ENCODE results near the gene TIMM10B. TPM values are rescaled to one million over a fixed set of nuclear protein-coding genes. Genes with fewer than 3 reads are reported as not detected.
A peak's percentile ranks its signal among the peaks of the same experiment; 100 is the strongest.

TIMM10B gene
- total and polyA plus RNA-seq, 9 of the 15 experiments (the other 6 are each of a cell fraction or from before 2014, with no cell fraction given) = 43.2 to 163 (median 57.0) TPM

DNA sequence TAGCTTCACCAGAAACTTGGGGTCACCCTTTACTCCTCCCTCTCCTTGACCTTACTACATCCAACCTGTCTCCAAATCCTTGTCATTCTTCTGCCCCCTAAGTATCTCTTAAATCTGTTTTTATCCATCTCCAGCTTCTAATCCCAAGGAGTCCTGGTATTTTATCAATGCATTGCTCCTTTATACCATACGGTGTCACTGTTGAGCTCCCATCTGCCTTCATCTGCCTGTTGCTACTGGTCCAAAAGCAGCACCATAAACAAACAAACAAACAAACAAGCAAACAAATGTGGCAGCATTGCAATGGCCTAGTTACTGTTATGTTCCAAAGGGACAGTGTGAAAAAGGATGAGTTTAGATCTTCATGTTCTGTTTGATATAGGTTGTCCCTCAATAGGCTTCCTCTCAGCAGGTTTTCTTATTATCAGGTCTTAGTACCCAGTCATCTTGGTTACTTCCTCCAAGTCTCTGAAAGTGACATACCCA lies 50.0 kb downstream of the TIMM10B start:
- Histone ChIP-seq H2AFZ (ENCODE audit: low read depth, low read length) (no peak overlapping the region), H3K4me1 (replicated peaks in 1 of 2; ENCODE audit: control insufficient read depth in 2 of 2, insufficient read depth in 2 of 2, low read length in 2 of 2) (no peaks in the 10 kb centered on the region; a peak in 1 of 5 replicates), H3K79me2 (ENCODE audit: control insufficient read depth, insufficient read depth, low read length) (no peaks in the 10 kb centered on the region), H3K9me1 (ENCODE audit: control insufficient read depth, insufficient read depth, low read length) (no peaks in the 10 kb centered on the region), H3K9ac (ENCODE audit: insufficient read depth in 1 of 2, low read depth in 2 of 2, low read length in 2 of 2) (no peak overlapping the region), H3K4me2 (ENCODE audit: insufficient read depth, low read length) (no peak overlapping the region), H3K27me3 (ENCODE audit: control insufficient read depth in 2 of 2, insufficient read depth in 2 of 2, low read length in 2 of 2) (no peaks in the 10 kb centered on the region), H3K9me3 (replicated peaks; ENCODE audit: control insufficient read depth, insufficient read depth, low read depth, low read length) (no peaks in the 10 kb centered on the region), H3K4me3 (no peak overlapping the region), H3K27ac (ENCODE audit: extremely low read depth, low read depth, low read length) (no peak overlapping the region), H3K36me3 (ENCODE audit: control insufficient read depth, insufficient read depth, low read length) (no peaks in the 10 kb centered on the region; the same call in 2 of the 3 replicates), H4K20me1 (replicated peaks; ENCODE audit: control insufficient read depth, insufficient read depth, low read length) (no peaks in the 10 kb centered on the region)
- ChIA-PET CTCF (ENCODE audit: low intra/inter-chr PET ratio) (interaction anchor here (0.5 to 2.8 kb wide), 7 partner anchors 73 to 175 kb away, joined by 3 to 11 read pairs (median 4); partner anchors contain the start of genes ILK, MRPL17 and RRP8), POLR2A (interaction anchor here (0.7 to 1.5 kb wide), 13 partner anchors 10 to 161 kb away, joined by 3 to 6 read pairs (median 4); partner anchors contain the start of gene TAF10)
- 0% methylated on average over 1 of the region's 1 CpG for WGBS (ENCODE audit: insufficient coverage, low coverage, missing lambda C conversion rate)
- no TSS peak for BruUV-seq (replicated peaks)
- in situ Hi-C loops (cut with MboI) = loop anchor here (5.0 to 10.0 kb wide), 2 partner anchors 76 to 143 kb away; no protein-coding TSS in a partner anchor
- ATAC-seq (peak; percentile 90), DNase-seq (ENCODE audit: extremely low read depth in 1 of 4, low spot score in 3 of 4) (peak; percentile 65 to 69 (median 67)), FAIRE-seq (peak; percentile 86)
- intact Hi-C loops (cut with micrococcal nuclease) = loop anchor here (1.0 to 5.0 kb wide), 6 partner anchors 37 to 175 kb away; partner anchors contain the start of genes MRPL17 and TPP1
- TF ChIP-seq TEAD4 (IDR thresholded peaks at IDR 0.05; ENCODE audit: low read length) (peak; percentile 48; the same call in 1 of the 2 replicates), TEAD4 (CRISPR knock-in tag; IDR thresholded peaks at IDR 0.05; ENCODE audit: borderline replicate concordance) (no peak), JUND (IDR thresholded peaks at IDR 0.05; ENCODE audit: borderline replicate concordance, low read depth, low read length) (0 out of 2 replicates have a peak, but pooled peaks have one; percentile 28), JUND (tag; IDR thresholded peaks at IDR 0.05; ENCODE audit: borderline replicate concordance, low read depth, low read length) (peak; percentile 23; the same call in 1 of the 3 replicates), ARNT (IDR thresholded peaks at IDR 0.05) (peak in 1 of 2 experiments; percentile 69; a peak in 1 of 4 replicates), SMC3 (conservative IDR thresholded peaks at IDR 0.05; ENCODE audit: insufficient read depth, low read depth, low read length) (peak; percentile 87), HNRNPK (IDR thresholded peaks at IDR 0.05; ENCODE audit: low read depth, low read length, poor library complexity, severe bottlenecking) (no peak), EP400 (IDR thresholded peaks at IDR 0.05) (peak; percentile 46; the same call in 1 of the 2 replicates), THRAP3 (IDR thresholded peaks at IDR 0.05; ENCODE audit: borderline replicate concordance) (0 out of 2 replicates have a peak, but pooled peaks have one; percentile 50), TRIM28 (IDR thresholded peaks at IDR 0.05) (peak; percentile 80), ZNF121 (CRISPR knock-in tag; conservative IDR thresholded peaks at IDR 0.05) (no peak), ARID2 (IDR thresholded peaks at IDR 0.05) (peak; percentile 97)
- TF ChIP-seq, protein P1, sequence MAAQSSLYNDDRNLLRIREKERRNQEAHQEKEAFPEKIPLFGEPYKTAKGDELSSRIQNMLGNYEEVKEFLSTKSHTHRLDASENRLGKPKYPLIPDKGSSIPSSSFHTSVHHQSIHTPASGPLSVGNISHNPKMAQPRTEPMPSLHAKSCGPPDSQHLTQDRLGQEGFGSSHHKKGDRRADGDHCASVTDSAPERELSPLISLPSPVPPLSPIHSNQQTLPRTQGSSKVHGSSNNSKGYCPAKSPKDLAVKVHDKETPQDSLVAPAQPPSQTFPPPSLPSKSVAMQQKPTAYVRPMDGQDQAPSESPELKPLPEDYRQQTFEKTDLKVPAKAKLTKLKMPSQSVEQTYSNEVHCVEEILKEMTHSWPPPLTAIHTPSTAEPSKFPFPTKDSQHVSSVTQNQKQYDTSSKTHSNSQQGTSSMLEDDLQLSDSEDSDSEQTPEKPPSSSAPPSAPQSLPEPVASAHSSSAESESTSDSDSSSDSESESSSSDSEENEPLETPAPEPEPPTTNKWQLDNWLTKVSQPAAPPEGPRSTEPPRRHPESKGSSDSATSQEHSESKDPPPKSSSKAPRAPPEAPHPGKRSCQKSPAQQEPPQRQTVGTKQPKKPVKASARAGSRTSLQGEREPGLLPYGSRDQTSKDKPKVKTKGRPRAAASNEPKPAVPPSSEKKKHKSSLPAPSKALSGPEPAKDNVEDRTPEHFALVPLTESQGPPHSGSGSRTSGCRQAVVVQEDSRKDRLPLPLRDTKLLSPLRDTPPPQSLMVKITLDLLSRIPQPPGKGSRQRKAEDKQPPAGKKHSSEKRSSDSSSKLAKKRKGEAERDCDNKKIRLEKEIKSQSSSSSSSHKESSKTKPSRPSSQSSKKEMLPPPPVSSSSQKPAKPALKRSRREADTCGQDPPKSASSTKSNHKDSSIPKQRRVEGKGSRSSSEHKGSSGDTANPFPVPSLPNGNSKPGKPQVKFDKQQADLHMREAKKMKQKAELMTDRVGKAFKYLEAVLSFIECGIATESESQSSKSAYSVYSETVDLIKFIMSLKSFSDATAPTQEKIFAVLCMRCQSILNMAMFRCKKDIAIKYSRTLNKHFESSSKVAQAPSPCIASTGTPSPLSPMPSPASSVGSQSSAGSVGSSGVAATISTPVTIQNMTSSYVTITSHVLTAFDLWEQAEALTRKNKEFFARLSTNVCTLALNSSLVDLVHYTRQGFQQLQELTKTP (IDR thresholded peaks at IDR 0.05; ENCODE audit: low read depth in 1 of 2, partially characterized antibody in 2 of 2) = peak in 1 of 2 experiments; percentile 53
- TF ChIP-seq, protein P2, sequence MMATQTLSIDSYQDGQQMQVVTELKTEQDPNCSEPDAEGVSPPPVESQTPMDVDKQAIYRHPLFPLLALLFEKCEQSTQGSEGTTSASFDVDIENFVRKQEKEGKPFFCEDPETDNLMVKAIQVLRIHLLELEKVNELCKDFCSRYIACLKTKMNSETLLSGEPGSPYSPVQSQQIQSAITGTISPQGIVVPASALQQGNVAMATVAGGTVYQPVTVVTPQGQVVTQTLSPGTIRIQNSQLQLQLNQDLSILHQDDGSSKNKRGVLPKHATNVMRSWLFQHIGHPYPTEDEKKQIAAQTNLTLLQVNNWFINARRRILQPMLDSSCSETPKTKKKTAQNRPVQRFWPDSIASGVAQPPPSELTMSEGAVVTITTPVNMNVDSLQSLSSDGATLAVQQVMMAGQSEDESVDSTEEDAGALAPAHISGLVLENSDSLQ (IDR thresholded peaks at IDR 0.05) = no peak
- TF ChIP-seq, protein P3, sequence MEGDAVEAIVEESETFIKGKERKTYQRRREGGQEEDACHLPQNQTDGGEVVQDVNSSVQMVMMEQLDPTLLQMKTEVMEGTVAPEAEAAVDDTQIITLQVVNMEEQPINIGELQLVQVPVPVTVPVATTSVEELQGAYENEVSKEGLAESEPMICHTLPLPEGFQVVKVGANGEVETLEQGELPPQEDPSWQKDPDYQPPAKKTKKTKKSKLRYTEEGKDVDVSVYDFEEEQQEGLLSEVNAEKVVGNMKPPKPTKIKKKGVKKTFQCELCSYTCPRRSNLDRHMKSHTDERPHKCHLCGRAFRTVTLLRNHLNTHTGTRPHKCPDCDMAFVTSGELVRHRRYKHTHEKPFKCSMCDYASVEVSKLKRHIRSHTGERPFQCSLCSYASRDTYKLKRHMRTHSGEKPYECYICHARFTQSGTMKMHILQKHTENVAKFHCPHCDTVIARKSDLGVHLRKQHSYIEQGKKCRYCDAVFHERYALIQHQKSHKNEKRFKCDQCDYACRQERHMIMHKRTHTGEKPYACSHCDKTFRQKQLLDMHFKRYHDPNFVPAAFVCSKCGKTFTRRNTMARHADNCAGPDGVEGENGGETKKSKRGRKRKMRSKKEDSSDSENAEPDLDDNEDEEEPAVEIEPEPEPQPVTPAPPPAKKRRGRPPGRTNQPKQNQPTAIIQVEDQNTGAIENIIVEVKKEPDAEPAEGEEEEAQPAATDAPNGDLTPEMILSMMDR (IDR thresholded peaks at IDR 0.05 in 2 of 3, conservative IDR thresholded peaks at IDR 0.05 in 1 of 3; ENCODE audit: insufficient read depth in 2 of 3, low read depth in 1 of 3, low read length in 3 of 3) = peak; percentile 77 to 85 (median 80)
